NCI-H1694 treated with DMSO at 0.1 percent for 48 hours (cell line): ENCODE results near the gene NEDD1.
A peak's percentile ranks its signal among the peaks of the same experiment; 100 is the strongest.

Experiments used
- DNase-seq: peaks from one replicate; lab custom pipeline; 2025; lab: John Stamatoyannopoulos, UW

NEDD1 gene

GRCh38 chr12:96901175-96901574, 5.9 kb upstream of the NEDD1 start:
- no peak for DNase-seq

GRCh38 chr12:96902076-96902475, 5.0 kb upstream of the NEDD1 start:
- no peak for DNase-seq

GRCh38 chr12:96906498-96906848, 584 bp upstream of the NEDD1 start:
- DNase-seq, result no peak

GRCh38 chr12:96907671-96908422, 790 bp downstream of the NEDD1 start:
- no peak for DNase-seq

GRCh38 chr12:96908423-96908675, 1.3 kb downstream of the NEDD1 start:
- DNase-seq, result no peak

GRCh38 chr12:96912261-96912660, 5.2 kb downstream of the NEDD1 start:
- DNase-seq, result no peak

GRCh38 chr12:96912943-96913342, 5.9 kb downstream of the NEDD1 start:
- DNase-seq, result no peak

- DNase-seq, result no peak
Observed at GRCh38 chr12:96919510-96920210, 12.6 kb downstream of the NEDD1 start.

- no peak for DNase-seq
Observed at GRCh38 chr12:96948782-96949181, 41.7 kb downstream of the NEDD1 start.

- DNase-seq, result no peak
Observed at GRCh38 chr12:96979532-96979931, 72.5 kb downstream of the NEDD1 start.

GRCh38 chr12:96980991-96981414, 73.9 kb downstream of the NEDD1 start:
- no peak for DNase-seq

GRCh38 chr12:96981911-96982310, 74.9 kb downstream of the NEDD1 start:
- DNase-seq, result no peak

- no peak for DNase-seq
Observed at GRCh38 chr12:96982671-96983070, 75.6 kb downstream of the NEDD1 start.

GRCh38 chr12:96985515-96986362, 78.7 kb downstream of the NEDD1 start:
- DNase-seq, result no peak

- DNase-seq, result peak; percentile 26
Observed at GRCh38 chr12:96986883-96987523, 79.9 kb downstream of the NEDD1 start.

GRCh38 chr12:96988919-96989318, 81.9 kb downstream of the NEDD1 start:
- no peak for DNase-seq

GRCh38 chr12:96989916-96990315, 82.9 kb downstream of the NEDD1 start:
- DNase-seq, result no peak

GRCh38 chr12:96994900-96995299, 87.8 kb downstream of the NEDD1 start:
- DNase-seq, result no peak

GRCh38 chr12:96995861-96996260, 88.8 kb downstream of the NEDD1 start:
- no peak for DNase-seq

GRCh38 chr12:96997797-96998484, 90.9 kb downstream of the NEDD1 start:
- DNase-seq, result no peak

GRCh38 chr12:97003276-97003675, 96.2 kb downstream of the NEDD1 start:
- DNase-seq, result no peak
